Pulmonary artery endothelial cell (primary cell): ENCODE results near the gene ADAMTS7. TPM values are rescaled to one million over a fixed set of nuclear protein-coding genes. Genes with fewer than 3 reads are reported as not detected.
"Not testable (repeated sequence)": the region's sequence is repeated elsewhere in the genome, so short reads cannot be mapped to it uniquely, and the experiment has no call there.

Source experiments
- DNase-seq: peaks from one replicate; pipeline ENCODE4 v3.0.0-alpha.2; 2011; ENCODE audit warnings: low read depth, low spot score
- total RNA-seq: library from RNA; depleted of rRNA; stranded (reverse); fragments of >200 nt; gene quantifications from 2 replicates; pipeline ENCODE4 v1.2.3, GENCODE V29; 2014

Gene ADAMTS7
- total RNA-seq, 1 donor from 2014 or later = 6.6 TPM

DNA sequence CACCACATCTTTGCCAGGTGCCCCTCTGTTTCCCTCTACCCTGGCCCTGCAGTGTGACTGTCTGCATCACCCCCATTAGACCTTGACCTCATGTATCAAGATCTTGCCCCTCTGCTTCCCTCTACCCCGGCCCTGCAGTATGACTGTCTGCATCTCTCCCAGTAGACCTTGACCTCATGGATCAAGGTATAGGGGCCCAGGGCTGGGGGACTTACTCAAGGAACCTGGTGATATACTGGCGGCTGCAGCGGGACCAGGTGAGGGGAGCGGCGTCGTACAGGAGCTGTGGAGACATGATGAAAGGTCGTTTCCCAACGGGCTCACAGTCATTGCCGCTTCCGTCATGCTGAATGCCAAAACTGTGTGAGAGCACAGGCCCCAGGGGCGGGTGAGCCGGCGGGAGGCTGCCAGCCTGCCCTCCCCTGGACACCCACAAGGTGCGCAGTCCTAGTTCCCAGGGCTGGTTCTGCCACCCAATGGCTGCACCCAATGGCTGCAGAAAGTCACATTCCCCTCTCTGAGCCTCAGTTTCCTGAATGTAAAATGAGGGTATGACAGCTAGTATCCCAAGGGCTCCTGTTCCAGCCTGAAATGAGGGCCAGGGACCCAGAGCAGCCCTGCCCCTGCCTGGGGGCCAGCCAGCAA lies 23.1 kb downstream of the ADAMTS7 start:
- no peak for DNase-seq

DNA sequence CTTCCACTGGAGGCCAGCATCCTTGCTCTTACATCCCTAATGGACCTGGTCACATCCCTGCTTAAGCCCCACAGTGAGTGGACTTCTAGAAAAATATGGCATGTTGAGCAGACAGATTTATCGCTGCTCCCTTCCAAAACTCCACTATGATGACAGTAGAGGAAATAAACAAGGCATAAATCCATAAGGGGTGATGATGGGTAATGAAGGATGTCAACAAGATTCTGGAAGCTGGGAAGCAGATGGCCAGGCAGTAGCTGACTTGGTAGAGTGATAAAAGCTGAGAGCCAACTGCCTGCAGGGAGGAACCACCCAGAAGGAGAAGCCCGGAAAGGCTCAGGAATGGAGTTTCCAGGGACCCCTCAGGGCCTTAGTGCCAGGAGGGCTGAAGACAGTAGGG lies 28.9 kb downstream of the ADAMTS7 start:
- not testable (repeated sequence) for DNase-seq

DNA sequence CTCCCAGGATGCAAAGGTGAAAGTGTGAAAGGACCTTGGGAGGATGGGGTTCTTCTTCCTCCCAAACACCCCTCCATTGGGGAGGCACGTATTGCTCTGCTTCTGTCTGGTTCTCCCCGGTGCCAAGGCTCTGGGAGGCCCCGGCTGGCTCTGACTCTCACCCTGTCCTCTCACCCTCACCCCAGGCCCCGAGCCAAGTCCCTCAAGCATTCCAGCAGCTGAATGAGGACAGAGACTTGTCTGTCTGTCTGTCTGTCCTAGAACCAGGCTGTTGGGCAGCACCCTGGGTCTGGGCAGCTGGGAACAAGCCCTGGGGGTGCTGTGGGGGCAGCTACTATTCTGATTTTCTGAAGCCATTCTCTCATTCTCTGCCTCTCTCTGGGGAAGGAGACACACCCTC lies 29.9 kb downstream of the ADAMTS7 start:
- not testable (repeated sequence) for DNase-seq

DNA sequence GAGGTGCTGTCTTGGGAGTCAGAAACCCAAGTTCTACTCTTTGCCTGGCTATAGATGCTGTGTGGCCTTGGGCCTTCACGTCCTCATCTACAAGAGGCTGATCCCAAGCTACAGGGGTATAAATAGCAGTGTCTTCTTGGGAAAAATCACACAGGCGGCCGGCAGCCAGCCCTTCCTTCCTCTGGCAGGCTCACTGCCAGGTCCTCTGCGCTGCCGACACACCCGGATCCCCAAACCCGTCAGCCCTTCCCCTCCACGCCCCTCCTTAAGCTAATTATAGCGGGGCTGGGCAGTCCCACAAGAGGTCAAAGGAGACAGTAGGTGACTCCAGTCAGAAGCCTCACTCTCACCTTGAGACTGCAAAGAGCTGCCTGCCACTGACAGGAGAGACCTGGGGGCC lies 31.3 kb downstream of the ADAMTS7 start:
- not testable (repeated sequence) for DNase-seq

DNA sequence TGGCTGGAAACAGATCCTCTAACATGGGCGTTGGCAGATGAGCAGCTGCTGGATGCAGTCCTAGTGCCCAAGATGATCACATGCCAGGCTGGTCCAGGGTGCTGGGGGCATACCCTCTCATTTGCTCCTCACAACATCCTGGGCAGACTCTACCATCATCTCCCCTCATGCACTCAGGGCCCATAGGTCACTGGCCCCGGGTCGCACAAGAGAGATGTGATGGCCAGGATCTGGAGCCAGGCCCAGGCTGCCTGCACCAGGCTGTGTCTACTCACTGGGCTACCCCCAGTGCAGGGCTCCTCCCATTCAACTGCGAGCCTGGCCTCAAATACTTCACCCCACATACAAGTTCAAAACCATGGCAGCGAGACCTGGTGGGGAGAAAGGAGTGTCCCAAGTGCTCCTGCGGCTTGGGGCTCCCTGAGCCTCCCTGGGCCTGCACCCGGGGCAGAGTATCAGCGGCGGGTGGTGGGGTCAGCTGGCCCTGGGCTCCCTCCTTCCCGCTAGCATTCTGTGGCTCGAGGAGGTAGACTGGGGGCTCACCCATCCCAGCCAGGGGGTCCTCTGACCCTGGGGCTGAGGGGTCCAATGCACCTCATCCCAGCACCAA lies 32.0 kb downstream of the ADAMTS7 start:
- not testable (repeated sequence) for DNase-seq

DNA sequence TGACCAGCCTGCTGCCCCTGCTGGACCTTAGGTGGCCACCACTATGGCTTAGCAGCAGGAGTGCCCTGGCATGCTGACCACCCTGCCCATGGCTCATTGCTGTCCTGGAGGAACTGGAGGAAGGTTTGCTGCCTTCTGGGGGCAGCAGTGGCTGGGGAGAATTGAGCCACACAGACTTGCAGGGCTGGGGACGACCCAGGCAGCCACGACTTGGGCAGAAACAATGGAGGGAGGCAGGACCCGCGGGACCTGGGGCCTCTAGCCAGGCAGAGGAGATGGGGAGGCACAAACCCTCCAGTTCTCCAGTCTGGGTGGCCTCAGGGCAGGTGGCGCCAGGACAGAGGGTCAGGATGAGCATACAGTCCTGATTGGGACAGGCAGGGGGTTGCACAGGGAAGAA lies 32.8 kb downstream of the ADAMTS7 start:
- DNase-seq = no peak

DNA sequence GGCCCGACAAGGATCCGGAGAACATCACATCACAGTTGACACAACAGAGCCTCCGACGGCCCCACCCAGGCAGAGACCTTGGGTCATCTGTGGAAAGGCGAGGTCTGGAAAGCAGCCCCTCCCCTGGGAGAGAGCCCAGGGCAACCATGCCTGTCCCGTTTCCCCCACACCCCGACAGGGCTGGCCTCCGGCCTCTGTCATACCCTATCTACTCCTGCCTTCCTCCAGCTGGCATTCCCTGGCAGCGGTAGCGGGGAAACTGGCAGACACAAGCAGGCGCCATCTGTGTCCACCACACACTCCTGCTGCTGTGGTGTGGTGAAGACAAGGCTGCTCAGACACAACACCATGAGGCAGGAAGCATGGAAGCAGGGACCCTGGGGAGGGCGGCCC lies 33.3 kb downstream of the ADAMTS7 start:
- DNase-seq = not testable (repeated sequence)

DNA sequence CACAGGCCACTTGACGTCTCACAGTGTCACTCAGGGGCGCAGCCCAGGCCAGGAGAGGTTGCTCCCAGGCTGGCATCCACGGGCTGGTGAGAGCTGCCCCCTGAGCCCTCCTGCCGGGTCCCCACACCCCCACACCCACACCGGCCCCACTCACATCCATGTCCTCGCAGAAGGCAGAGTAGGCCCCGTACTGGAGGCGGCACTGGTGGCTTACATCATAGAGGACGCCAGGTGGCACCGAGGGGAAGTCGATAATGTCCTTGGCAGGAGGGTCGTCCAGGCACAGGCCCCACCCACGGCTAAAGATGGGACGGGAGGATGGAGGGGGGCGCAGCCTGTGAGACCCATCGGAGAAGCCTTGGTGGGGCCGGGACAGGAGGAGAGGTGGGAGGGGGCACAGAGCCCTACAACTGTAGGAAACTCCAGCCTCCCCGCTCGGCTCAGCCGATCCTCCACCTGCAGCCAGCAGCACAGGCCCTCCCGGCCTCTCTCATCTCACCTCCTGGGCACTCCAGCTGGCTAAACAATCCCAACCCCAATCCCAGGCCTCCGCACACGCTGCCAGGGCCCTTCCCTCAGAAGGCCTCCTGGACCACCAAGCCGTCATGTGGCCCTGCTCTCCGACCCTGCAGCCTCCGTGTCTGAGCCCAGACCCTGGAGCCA lies 33.8 kb downstream of the ADAMTS7 start:
- DNase-seq = not testable (repeated sequence)

DNA sequence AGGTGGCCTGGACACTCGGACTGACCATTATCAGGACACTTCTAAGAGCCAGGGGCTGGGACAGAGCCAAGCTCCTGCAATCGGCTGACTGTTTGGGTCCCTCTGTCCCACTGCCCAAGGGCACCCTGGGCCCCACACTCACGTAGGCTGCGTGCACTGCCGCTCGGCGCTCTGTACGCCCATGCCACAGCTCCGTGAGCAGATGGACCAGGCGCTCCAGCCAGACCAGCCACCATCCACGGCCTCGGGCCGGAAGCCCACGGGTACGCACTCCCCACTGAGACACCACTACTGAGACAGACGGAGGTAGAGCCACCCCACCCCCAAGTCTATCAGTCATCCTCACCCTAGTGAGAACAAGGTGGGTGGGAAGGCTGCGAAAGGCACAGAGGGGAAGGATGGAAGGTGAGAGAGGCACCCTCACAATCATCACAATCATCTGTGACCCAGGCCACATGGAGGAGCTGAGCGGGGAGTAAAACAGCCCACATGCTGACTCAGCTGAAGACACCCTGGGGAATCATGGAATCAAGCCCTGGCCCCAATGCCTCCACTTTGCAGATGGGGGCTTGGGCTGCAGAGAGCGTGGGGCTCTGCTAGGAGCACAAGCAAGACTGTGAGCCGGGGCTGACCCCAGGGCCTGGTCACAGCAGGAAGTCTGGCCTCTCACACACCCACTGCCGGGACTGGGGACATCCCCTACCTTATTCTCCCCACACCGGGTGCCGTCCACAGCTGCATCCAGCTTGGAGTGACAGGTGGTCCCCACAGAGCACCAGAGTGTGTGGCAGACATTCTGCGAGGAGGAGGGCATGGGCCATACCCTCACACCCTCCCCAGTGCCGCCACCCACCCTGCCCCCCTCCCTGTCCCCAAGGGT lies 35.0 kb downstream of the ADAMTS7 start:
- DNase-seq = not testable (repeated sequence)

DNA sequence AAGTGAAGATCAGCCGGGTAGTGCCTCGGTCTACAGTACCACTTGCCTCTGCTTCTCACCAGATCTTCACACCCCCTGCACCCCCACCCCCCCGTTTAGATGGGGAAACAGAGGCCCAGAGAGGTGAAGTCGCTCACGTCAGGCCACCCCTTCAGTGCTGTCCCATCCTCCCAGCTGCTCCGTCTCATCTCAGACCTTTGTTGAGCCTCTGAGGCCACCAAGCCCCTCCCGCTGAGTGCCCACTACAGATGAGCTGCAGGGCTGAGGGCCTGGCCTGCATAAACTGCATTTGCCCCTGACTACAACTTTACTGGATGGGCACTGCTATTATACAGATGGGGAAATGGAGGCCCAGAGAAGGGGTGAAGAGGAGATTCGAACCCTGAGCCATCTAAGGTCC lies 35.8 kb downstream of the ADAMTS7 start:
- DNase-seq = no peak

DNA sequence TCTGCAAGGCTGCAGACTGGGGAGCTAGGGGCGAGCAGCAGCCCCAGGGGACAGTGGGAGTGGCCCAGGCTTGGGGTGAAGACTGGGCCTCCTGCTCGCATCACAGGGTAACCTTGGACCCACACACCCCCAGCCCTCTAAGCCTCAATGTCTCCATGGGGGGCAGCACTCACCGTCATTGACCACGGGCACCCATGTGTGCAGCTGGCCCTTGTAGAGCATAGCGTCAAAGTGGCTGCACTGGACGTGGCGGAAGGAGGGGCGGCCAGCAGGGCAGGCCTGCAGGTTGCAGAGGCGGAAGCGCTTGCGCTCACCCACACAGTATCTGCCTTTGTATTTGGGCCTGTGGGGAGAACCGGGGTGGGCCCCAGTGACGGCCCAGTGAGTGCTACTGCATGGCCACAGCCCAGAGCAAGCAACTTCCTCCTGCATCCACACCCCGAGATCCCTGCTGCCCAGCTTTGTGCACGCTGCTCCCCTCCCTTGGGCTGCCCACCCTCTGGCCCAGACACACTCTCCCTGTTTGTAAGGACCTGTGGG lies 36.7 kb downstream of the ADAMTS7 start:
- DNase-seq = not testable (repeated sequence)

DNA sequence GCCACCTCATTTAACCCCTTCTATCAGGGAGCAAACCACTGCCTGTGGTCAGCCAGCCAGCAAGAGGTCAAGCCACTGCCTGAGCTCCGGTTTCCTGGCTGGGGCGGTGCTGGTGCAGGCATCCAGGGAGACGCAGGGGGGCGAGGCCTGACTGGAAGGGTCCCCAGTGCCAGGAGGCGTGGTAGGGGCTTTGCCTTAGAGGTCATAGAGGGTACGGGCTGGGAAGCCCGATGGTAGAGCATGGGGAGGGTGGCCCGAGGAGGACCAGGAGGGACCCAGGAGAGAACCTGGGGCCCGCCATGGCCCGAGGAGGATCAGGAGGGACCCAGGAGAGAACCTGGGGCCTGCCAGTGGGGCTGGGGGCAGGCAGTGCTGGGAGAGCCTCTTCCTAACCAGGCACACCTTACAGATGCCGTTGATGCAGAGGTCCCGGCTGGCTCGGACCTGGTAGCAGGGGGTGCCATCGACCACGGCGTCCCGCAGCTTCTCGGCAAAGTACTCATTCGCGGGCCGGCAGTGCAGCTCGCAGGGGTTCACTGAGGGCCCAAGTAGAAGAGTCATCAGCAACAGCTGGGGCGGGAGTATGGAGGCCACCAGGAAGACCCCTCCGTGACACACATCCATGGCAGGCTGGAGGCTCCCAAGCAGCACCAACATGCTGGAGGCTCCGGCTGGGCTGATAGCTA lies 37.4 kb downstream of the ADAMTS7 start:
- not testable (repeated sequence) for DNase-seq

DNA sequence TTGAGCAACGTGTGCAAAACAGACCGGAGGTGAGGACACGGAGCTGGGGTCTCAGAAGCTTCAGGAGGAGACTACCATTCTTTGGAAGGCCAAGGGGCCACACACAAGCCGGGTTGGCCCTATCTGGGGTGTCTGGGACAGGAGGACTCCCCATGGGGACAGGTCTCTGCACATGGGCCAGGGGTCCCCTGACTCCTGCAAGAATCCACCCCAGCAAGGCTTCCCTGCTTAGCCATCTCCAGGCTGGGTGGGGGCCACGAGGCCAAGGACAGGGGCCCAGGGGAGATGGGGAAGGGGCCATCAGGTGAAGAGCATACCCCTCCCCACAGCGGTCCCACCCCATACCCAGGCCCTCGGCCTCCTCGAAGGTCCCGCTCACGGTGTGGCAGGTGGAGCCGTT lies 38.5 kb downstream of the ADAMTS7 start:
- DNase-seq = no peak

DNA sequence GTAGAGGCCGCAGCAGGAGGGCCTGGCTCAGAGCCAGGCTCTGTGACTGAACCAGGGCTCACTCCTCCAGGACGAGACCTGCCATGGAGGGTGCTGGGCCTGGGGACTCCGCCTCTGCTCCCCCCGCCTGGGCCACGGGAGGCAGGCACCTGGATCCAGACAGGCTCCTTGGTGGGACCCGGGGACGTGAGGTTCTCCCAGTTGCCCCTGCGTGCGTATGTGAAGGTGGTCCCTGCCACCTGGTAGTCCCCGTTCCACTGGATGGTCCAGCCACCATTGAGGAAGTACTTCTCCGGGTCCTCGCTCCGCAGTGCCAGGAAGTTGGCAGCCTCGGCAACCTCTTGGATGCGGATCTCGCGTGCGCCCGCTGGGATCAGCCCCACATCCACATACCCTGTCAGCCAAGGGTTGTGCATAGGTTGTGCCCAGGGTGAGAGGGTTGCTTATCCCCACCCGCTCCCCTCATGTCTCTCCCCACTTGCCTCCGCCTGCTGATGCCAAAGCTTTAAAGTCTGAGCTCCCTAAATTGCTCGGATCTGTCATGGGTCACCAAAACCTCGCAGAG lies 39.7 kb downstream of the ADAMTS7 start:
- not testable (repeated sequence) for DNase-seq

DNA sequence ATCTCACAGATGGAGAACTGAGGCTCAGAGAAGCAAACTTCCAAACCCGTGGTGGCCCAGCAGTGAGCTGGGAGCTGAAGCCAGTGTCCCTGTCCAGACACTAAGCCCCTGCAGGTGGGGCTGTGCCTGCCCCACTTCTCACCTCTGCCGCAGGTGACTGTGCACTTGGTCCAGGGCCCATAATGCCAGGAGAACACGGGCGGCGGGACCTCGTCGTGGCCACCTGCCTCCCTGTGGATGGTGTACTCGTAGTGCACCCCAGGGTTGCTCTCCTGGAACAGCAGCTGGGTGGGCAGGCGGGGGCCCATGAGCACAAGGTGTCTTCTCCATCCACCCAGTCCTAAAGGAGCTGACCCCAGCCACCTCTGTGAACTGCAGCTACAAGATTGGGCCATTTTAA lies 40.2 kb downstream of the ADAMTS7 start:
- not testable (repeated sequence) for DNase-seq

DNA sequence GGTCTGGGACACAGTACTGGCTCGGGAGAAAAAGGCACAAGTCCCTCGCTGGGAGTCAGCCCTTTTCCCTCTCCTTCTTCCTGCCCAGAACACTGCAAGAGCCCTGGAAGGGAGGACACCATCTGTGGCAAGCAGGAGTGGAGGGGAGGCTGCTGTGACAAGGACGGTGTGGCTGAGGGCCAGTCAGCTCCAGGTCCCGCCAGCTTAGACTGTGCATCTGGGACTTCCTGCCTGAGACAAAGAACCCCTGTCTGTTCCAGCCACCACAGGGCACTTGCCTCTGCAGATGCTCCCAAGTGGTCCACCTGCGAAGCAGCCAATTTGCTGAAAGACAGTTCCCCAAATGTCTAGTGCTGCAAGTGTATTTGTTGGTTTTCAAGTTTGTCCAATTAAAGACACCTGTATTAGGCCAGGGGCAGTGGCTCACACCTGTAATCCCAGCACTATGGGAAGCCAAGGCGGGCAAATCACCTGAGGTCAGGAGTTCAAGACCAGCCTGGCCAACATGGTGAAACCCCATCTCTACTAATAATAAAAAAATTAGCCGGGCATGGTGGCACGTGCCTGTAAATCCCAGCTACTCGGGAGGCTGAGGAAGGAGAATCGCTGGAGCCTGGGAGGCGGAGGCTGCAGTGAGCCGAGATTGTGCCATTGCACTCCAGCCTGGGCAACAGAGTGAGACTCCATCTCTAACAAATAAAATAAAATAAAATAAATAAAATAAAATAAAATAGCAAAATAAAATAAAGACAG lies 41.6 kb downstream of the ADAMTS7 start:
- DNase-seq = not testable (repeated sequence)

DNA sequence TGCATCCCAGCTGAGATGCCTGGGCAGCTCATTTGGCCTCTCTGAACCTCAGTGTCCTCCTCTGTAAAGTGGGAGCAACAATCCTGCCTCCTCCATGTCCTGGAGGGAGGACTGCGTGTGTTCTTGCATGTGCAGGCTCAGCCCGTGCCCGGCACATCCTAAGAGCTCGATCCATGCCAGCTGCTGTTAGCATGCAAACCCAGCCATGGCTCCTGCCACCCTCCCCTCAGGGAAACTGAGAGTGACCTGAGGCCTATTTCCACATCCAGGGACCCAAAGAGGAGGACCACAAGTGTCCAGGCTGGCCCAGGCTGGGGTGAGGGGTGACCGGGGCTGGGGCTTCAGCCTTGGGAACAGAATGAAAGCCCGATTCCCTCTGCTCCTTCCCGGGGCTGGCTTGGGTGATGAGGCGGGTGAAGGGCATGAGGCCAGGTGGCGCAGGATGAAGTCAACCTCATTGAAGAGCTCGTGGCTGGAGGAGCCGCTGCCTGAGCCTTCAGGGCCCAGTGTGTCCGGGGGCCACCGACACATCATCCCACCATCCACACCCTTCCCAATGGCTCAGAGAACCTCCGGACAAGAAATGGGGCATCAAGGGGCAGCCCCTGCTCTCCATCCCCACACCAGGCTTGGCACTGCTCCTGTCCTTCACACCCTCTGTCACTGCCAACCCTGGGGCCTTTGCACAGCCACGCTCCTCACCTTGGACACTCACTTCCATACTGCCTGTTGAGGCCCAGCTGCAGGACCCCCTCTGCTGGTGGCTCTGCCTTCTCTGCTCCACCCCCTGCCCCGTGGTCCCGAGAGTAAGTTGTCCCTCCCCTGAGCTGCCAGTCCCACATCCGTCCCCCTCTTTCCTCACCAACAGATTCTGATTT lies 42.5 kb downstream of the ADAMTS7 start:
- no peak for DNase-seq

DNA sequence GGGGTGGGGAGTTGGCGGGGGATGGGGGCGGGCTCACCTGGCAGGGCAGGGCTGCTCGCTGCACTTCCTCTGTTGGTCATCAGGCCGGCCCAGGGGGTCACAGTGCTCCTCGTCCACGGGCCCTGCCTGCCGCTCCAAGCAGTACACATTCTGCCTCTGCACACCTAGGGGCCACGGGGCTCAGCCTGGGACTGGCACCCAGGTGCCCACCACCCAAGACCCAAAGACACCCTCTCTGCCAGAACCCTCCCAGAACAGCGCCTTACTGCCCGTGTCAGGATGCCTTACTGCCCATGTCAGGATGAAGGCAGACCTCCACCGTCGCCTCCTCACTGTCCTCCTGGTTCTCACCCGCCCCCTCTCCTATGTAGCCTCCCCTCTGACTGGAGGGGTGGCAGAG lies 43.2 kb downstream of the ADAMTS7 start:
- no peak for DNase-seq
